HG03095 (cell line): ENCODE data around the gene HARBI1.

Source experiments
- ATAC-seq: cut with Tn5 transposase; IDR thresholded peaks from one replicate; pipeline ENCODE4 v1.9.1; 2021; ENCODE audit warnings: moderate library complexity; ENCODE audit not compliant: unreplicated experiment

The HARBI1 gene

DNA sequence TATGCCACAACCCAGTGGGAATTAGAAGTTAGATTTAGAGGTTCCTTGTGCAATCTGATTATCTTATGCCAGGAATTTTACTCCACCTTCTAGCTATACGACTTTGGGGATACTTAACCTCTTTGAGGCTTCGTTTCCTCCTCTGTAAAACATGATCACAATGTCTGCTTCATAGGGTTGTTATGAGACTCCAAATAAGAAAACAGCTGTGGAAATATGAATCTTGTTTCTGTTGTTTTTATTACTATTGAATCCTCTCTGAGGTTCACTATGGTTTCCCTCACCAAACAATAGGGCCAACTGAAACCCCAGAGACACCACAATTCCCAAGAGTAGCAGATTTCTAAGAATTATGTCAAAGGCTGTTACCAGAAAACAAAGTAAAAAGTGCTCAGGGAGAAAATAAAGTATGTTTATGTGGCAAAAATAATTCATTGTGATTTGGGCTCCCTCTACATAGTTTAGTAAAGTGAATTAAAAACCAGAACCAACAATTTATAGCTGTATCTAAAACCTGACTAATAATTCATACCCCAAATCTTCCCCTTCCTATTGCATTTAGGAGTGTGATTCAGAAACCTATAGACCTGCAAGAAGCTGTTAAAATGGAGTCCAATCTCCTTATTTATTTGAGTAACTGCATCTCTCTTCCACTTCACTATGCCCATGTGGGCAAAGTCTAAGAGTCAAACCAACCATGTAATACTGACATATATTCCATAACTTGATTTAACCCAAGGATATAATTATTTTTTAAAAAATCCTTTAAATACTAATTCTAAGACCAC lies 61.6 kb downstream of the HARBI1 start:
- ATAC-seq = peak; percentile 42

DNA sequence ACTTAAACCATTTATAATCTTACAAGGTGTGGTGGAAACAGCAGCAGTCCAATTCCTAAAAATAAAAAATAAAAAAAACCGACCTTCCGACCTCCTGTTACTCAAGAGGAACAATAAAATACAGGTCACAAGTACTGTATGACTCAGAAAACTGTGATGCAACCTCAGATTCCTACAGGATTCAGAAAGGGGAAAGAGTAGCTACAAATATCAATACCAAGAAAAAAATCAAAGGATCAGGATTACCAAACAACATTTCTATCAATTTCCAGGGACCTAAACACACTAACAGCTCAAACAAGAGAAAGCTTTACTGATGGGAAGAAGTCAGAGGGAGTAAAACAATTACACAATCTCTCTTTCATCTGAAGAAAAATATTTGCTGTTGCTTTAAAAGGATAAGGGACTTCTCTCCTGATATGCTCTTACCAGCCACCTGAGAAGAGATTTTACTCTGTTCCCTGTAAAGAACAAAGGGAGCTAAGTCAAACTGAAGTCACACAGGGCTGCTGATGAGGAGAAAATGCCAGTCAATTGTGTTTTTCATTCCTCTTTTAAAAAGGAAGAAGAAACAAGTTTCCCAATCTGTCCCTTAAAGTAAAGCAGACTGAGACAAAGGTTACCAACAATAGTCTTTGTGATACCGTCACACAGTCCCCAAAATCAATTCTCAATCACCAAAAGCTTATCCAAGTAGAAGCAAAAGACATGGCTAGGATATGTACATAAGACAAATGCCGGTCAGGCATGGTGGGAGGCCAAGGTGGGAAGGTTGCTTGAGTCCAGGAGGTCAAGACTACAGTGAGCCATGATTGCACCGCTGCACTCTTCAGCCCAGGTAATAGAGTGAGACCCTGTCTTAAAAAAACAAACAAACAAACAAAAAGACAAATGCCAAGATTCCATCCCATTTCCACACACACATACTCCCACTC lies 62.5 kb downstream of the HARBI1 start:
- ATAC-seq = no peak

DNA sequence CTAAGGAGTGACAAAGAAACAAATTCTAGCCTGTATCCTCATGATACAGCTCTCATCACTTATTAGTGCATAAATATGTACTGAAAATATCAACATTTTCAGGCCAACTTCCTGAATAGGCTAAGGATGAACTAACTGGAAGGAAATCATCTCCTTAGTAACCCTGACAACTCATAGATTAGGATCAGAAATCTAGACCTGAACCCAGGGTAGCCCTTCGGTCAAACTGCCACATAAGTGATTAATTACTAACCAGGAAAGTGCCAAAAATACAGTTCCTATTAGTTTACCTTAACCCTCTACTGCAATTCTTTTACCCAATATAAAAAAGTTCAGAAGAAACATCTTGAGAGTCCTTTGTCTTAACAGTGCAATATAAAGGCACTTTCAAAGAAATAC lies 63.2 kb downstream of the HARBI1 start:
- no peak for ATAC-seq
